Esophagus squamous epithelium (tissue), 4 donors: Measurements from ENCODE around the gene TSPEAR.

Experiments
- CTCF ChIP-seq, 6 experiments: fragments of 450-650 bp in 4 of 6; fragments of 200-600 bp in 2 of 6; sonication (generic) in 2 of 6; IDR thresholded peaks; one replicate each; pipeline ENCODE4 v1.5.1; 2016 to 2019; ENCODE audit warnings: antibody characterized with exemption in 6 of 6, mild to moderate bottlenecking in 4 of 6, moderate library complexity in 4 of 6
- POLR2A ChIP-seq, 4 donors: fragments of 450-650 bp; IDR thresholded peaks; one replicate each; pipeline ENCODE4 v1.6.1; 2017; ENCODE audit warnings: antibody characterized with exemption in 4 of 4, mild to moderate bottlenecking in 4 of 4, moderate library complexity in 3 of 4

DNA sequence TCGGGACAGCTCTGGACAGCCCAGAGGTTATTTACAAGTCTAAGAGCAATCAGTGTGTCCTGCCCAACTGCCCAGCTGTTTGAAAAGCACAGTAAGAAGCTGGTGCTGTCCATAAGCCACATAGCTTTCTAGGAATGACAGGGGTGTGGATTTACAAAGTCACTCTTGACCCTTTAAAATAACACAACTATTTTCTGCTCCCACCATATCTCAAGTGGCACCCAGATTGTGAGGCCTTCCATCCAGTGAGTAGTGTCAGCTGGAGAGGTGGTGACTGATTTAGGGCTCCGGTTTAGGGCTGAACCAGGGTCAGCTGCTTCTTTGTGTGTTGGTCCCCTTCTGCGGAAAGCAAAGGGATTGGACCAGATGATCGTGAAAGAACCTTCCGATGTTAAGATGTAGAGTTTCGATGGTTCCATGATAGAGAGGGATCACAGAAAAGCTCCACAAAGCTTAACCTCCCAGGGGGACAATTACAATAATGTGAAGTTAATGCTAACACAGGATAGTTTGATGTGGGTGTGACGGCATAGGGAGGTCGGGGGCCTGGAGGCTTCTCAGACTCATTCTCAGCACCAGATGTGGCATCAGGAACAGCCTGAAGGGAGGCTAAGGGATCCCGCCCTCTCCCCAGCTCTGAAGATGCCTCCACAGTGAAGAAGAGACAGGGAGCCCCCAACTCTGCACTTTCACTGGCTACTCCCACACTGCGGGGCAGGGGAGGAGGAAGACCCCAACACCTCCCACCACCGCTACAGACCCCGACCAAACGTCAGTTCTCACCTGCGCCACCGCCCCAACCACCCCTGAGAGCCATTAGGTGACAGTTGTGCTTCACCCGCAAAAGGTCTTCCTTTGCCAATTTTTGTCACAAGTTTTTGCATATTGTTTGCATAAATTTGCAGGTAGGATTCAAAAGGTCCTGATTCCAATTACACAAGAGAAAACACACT is 215.5 kb downstream of the TSPEAR start:
- TF ChIP-seq CTCF (IDR thresholded peaks at IDR 0.05): no peak
- no peak for TF ChIP-seq POLR2A (IDR thresholded peaks at IDR 0.05)
